Trophoblast cell (in vitro differentiated cells and primary cell): Measurements from ENCODE around the gene SEMA4D.

ENCODE experiments used
- DNase-seq, 2 donors: peaks; one replicate each; pipeline ENCODE4 v3.0.0-alpha.2; 2016
- H2AFZ ChIP-seq: 2 replicates; pipeline ENCODE4 v1.6.1; 2013; ENCODE audit warnings: low read length, moderate library complexity, mild to moderate bottlenecking; ENCODE audit not compliant: insufficient read depth, poor library complexity
- H2AK5ac ChIP-seq: 2 replicates; pipeline ENCODE4 v1.6.1; 2013; ENCODE audit warnings: mild to moderate bottlenecking, low read length
- H2BK120ac ChIP-seq: 2 replicates; pipeline ENCODE4 v1.6.1; 2013; ENCODE audit warnings: low read length, mild to moderate bottlenecking, moderate library complexity; ENCODE audit not compliant: insufficient read depth, poor library complexity
- H2BK12ac ChIP-seq: 2 replicates; pipeline ENCODE4 v1.6.1; 2013; ENCODE audit warnings: mild to moderate bottlenecking, low read length, moderate library complexity
- H2BK5ac ChIP-seq: 2 replicates; pipeline ENCODE4 v1.6.1; 2013; ENCODE audit warnings: low read length, low read depth, moderate library complexity, mild to moderate bottlenecking; ENCODE audit not compliant: poor library complexity
- H3K14ac ChIP-seq: 2 replicates; pipeline ENCODE4 v1.6.1; 2013; ENCODE audit warnings: mild to moderate bottlenecking, low read length
- H3K18ac ChIP-seq: 2 replicates; pipeline ENCODE4 v1.6.1; 2013; ENCODE audit warnings: mild to moderate bottlenecking, low read length
- H3K23ac ChIP-seq: 2 replicates; pipeline ENCODE4 v1.6.1; 2013; ENCODE audit warnings: low read length
- H3K27ac ChIP-seq: 2 replicates; pipeline ENCODE4 v1.5.1; 2013; ENCODE audit warnings: low read depth, mild to moderate bottlenecking, inconsistent platforms, low read length, moderate library complexity
- H3K27me3 ChIP-seq: 2 replicates; pipeline ENCODE4 v1.6.1; 2013; ENCODE audit warnings: inconsistent platforms, mild to moderate bottlenecking, low read length, moderate library complexity; ENCODE audit not compliant: insufficient read depth
- H3K36me3 ChIP-seq, 2 experiments: 1 replicate in 1 of 2; 2 replicates in 1 of 2; pipeline ENCODE4 v1.6.1; 2013; ENCODE audit warnings: low read length in 2 of 2, mild to moderate bottlenecking in 2 of 2, moderate library complexity in 1 of 2; ENCODE audit not compliant: insufficient read depth in 2 of 2, control insufficient read depth in 1 of 2
- H3K4ac ChIP-seq: 2 replicates; pipeline ENCODE4 v1.6.1; 2013; ENCODE audit warnings: low read depth, mild to moderate bottlenecking, low read length, moderate library complexity
- H3K4me1 ChIP-seq, 2 experiments: 1 replicate in 1 of 2; 2 replicates in 1 of 2; pipeline ENCODE4 v1.6.1; 2013; ENCODE audit warnings: low read length in 2 of 2, mild to moderate bottlenecking in 2 of 2, moderate library complexity in 1 of 2; ENCODE audit not compliant: insufficient read depth in 2 of 2, control insufficient read depth in 1 of 2
- H3K4me2 ChIP-seq: 2 replicates; pipeline ENCODE4 v1.6.1; 2013; ENCODE audit warnings: inconsistent platforms, mild to moderate bottlenecking, low read length, moderate library complexity
- H3K4me3 ChIP-seq: 2 replicates; pipeline ENCODE4 v1.5.1; 2013; ENCODE audit warnings: mild to moderate bottlenecking, low read depth, low read length, inconsistent platforms
- H3K79me1 ChIP-seq: one replicate; pipeline ENCODE4 v1.6.1; 2013; ENCODE audit warnings: low read length
- H3K79me2 ChIP-seq: 2 replicates; pipeline ENCODE4 v1.6.1; 2013; ENCODE audit warnings: low read length, mild to moderate bottlenecking; ENCODE audit not compliant: control insufficient read depth, insufficient read depth, poor library complexity
- H3K9ac ChIP-seq: 2 replicates; pipeline ENCODE4 v1.6.1; 2013; ENCODE audit warnings: mild to moderate bottlenecking, low read length
- H3K9me3 ChIP-seq: 2 replicates; pipeline ENCODE4 v1.6.1; 2013; ENCODE audit warnings: low read depth, mild to moderate bottlenecking, control low read depth, inconsistent platforms, low read length; ENCODE audit not compliant: insufficient read depth
- H4K12ac ChIP-seq: 2 replicates; pipeline ENCODE4 v1.6.1; 2013; ENCODE audit warnings: low read depth, mild to moderate bottlenecking, low read length, moderate library complexity
- H4K8ac ChIP-seq: 2 replicates; pipeline ENCODE4 v1.6.1; 2013; ENCODE audit warnings: low read depth, mild to moderate bottlenecking, low read length, moderate library complexity
- H4K91ac ChIP-seq: one replicate; pipeline ENCODE4 v1.6.1; 2013; ENCODE audit warnings: low read depth, mild to moderate bottlenecking, low read length, moderate library complexity
- WGBS: extraction: QIAGEN DNeasy Blood & Tissue Kit; methylation state at CpG from one replicate; pipeline ENCODE4 v1.1.7; 2013; ENCODE audit warnings: missing lambda C conversion rate; ENCODE audit not compliant: insufficient read length, insufficient coverage; ENCODE audit errors: extremely low coverage; 5-methylcytosine and 5-hydroxymethylcytosine counted together

SEMA4D gene

GRCh38 chr9:89339807-89340206 lies 158.1 kb downstream of the SEMA4D start:
- H3K79me1 ChIP-seq: no peaks in the 10 kb centered on the region
- no peak for DNase-seq

GRCh38 chr9:89330513-89330912 lies 167.4 kb downstream of the SEMA4D start:
- WGBS: no CpG with 5 or more reads among the region's 7 CpGs
- Histone ChIP-seq H3K79me1 (no peaks in the 10 kb centered on the region), H4K12ac (no peak overlapping the region), H4K91ac (no peak overlapping the region), H3K23ac (no peak overlapping the region), H2BK12ac (no peak overlapping the region), H3K4me3 (no peak overlapping the region), H3K79me2 (no peaks in the 10 kb centered on the region), H3K27ac (no peak overlapping the region), H4K8ac (no peak overlapping the region), H3K14ac (no peak overlapping the region), H3K27me3 (no peaks in the 10 kb centered on the region), H3K9ac (no peak overlapping the region), H2AK5ac (no peak overlapping the region), H3K18ac (no peak overlapping the region), H2BK120ac (no peak overlapping the region), H3K36me3 (peaks cover 22 to 27% of the 10 kb centered on the region in 2 experiments), H3K4me1 (no peaks in the 10 kb centered on the region), H2AFZ (no peak overlapping the region), H3K9me3 (no peaks in the 10 kb centered on the region), H3K4me2 (no peak overlapping the region), H3K4ac (no peak overlapping the region), H2BK5ac (no peak overlapping the region)
- DNase-seq: no peak

More at GRCh38 chr9:89339807-89340206, 158.1 kb downstream of the SEMA4D start:
- no peak overlapping the region for H2BK12ac ChIP-seq
- no peak overlapping the region for H2BK120ac ChIP-seq
- no CpG with 5 or more reads among the region's 2 CpGs for WGBS
- no peak overlapping the region for H4K91ac ChIP-seq
- no peak overlapping the region for H2AFZ ChIP-seq
- no peaks in the 10 kb centered on the region for H3K27me3 ChIP-seq
- H3K4me2 ChIP-seq: no peak overlapping the region
- no peak overlapping the region for H3K23ac ChIP-seq
- no peak overlapping the region for H3K14ac ChIP-seq
- H3K18ac ChIP-seq: no peak overlapping the region
- H3K4me1 ChIP-seq: no peaks in the 10 kb centered on the region
- H3K9ac ChIP-seq: no peak overlapping the region
- H2BK5ac ChIP-seq: no peak overlapping the region
- no peak overlapping the region for H3K27ac ChIP-seq
- peaks cover 17 to 25% of the 10 kb centered on the region in 2 experiments for H3K36me3 ChIP-seq
- H4K8ac ChIP-seq: no peak overlapping the region
- no peak overlapping the region for H2AK5ac ChIP-seq
- no peak overlapping the region for H3K4me3 ChIP-seq
- H4K12ac ChIP-seq: no peak overlapping the region
- no peak overlapping the region for H3K4ac ChIP-seq
- H3K79me2 ChIP-seq: no peaks in the 10 kb centered on the region
- no peaks in the 10 kb centered on the region for H3K9me3 ChIP-seq

- Histone ChIP-seq H3K27ac (no peak overlapping the region), H3K18ac (no peak overlapping the region), H2AFZ (no peak overlapping the region), H3K4me1 (no peaks in the 10 kb centered on the region), H2BK5ac (no peak overlapping the region), H4K12ac (no peak overlapping the region), H3K36me3 (peaks cover 18 to 24% of the 10 kb centered on the region in 2 experiments), H3K79me1 (no peaks in the 10 kb centered on the region), H3K79me2 (no peaks in the 10 kb centered on the region), H3K4ac (no peak overlapping the region), H4K91ac (no peak overlapping the region), H4K8ac (no peak overlapping the region), H3K9ac (no peak overlapping the region), H3K27me3 (no peaks in the 10 kb centered on the region), H3K9me3 (no peaks in the 10 kb centered on the region), H3K4me2 (no peak overlapping the region), H3K4me3 (no peak overlapping the region), H2BK120ac (no peak overlapping the region), H3K23ac (no peak overlapping the region), H2AK5ac (no peak overlapping the region), H3K14ac (no peak overlapping the region), H2BK12ac (no peak overlapping the region)
- DNase-seq: no peak
These were observed 168.0 kb downstream of the SEMA4D start for GRCh38 chr9:89329917-89330316.

- H3K4me1 ChIP-seq: peaks cover 0 to 4% of the 10 kb centered on the region in 2 experiments
- H4K12ac ChIP-seq: no peak overlapping the region
- peaks cover 15 to 21% of the 10 kb centered on the region in 2 experiments for H3K36me3 ChIP-seq
- no peak overlapping the region for H3K9ac ChIP-seq
- DNase-seq: no peak
- no peaks in the 10 kb centered on the region for H3K9me3 ChIP-seq
- no peaks in the 10 kb centered on the region for H3K27me3 ChIP-seq
- no peak overlapping the region for H2BK5ac ChIP-seq
- no peak overlapping the region for H3K23ac ChIP-seq
- H3K4me2 ChIP-seq: no peak overlapping the region
- H3K79me2 ChIP-seq: no peaks in the 10 kb centered on the region
- H2AFZ ChIP-seq: no peak overlapping the region
- H4K8ac ChIP-seq: no peak overlapping the region
- no peaks in the 10 kb centered on the region for H3K79me1 ChIP-seq
- WGBS: no CpG with 5 or more reads among the region's 8 CpGs
- no peak overlapping the region for H3K4me3 ChIP-seq
- H2AK5ac ChIP-seq: no peak overlapping the region
- H3K4ac ChIP-seq: no peak overlapping the region
- no peak overlapping the region for H3K14ac ChIP-seq
- H2BK120ac ChIP-seq: no peak overlapping the region
- H3K27ac ChIP-seq: no peak overlapping the region
- no peak overlapping the region for H3K18ac ChIP-seq
- no peak overlapping the region for H2BK12ac ChIP-seq
- no peak overlapping the region for H4K91ac ChIP-seq
These were observed 169.8 kb downstream of the SEMA4D start for GRCh38 chr9:89328064-89328463.
